Muscle layer of duodenum (tissue), 2 donors: ENCODE results near the gene NPFFR2.
"Not testable (repeated sequence)": the region's sequence is repeated elsewhere in the genome, so short reads cannot be mapped to it uniquely, and the experiment has no call there.

Experiments
- H3K27ac ChIP-seq: one replicate; pipeline ENCODE4 v1.7.0; 2013; ENCODE audit warnings: mild to moderate bottlenecking, low read length
- H3K27me3 ChIP-seq: one replicate; pipeline ENCODE4 v1.7.0; 2013; ENCODE audit warnings: low read depth, mild to moderate bottlenecking, control low read depth, low read length
- H3K36me3 ChIP-seq, 2 donors: one replicate each; pipeline ENCODE4 v1.7.0; 2013; ENCODE audit warnings: low read length in 2 of 2, control low read depth in 1 of 2, mild to moderate bottlenecking in 1 of 2; ENCODE audit not compliant: insufficient read depth in 2 of 2, control insufficient read depth in 1 of 2
- H3K4me1 ChIP-seq, 2 donors: one replicate each; pipeline ENCODE4 v1.7.0; 2013; ENCODE audit warnings: low read length in 2 of 2, mild to moderate bottlenecking in 2 of 2, control low read depth in 1 of 2, moderate library complexity in 1 of 2; ENCODE audit not compliant: insufficient read depth in 2 of 2, control insufficient read depth in 1 of 2
- H3K4me3 ChIP-seq, 2 donors: one replicate each; pipeline ENCODE4 v1.7.0; 2013; ENCODE audit warnings: low read length in 2 of 2, low read depth in 1 of 2, mild to moderate bottlenecking in 1 of 2
- H3K9me3 ChIP-seq, 2 donors: one replicate each; pipeline ENCODE4 v1.7.0; 2013; ENCODE audit warnings: low read length in 2 of 2, control low read depth in 1 of 2, mild to moderate bottlenecking in 1 of 2; ENCODE audit not compliant: control insufficient read depth in 1 of 2
- donor health status: healthy.

Gene NPFFR2

GRCh38 chr4:72112514-72113156 lies 80.8 kb downstream of the NPFFR2 start:
- Histone ChIP-seq H3K27ac (no peak overlapping the region), H3K4me3 (no peak overlapping the region), H3K27me3 (no peaks in the 10 kb centered on the region), H3K4me1 (no peaks in the 10 kb centered on the region), H3K9me3 (no peaks in the 10 kb centered on the region), H3K36me3 (no peaks in the 10 kb centered on the region)

DNA sequence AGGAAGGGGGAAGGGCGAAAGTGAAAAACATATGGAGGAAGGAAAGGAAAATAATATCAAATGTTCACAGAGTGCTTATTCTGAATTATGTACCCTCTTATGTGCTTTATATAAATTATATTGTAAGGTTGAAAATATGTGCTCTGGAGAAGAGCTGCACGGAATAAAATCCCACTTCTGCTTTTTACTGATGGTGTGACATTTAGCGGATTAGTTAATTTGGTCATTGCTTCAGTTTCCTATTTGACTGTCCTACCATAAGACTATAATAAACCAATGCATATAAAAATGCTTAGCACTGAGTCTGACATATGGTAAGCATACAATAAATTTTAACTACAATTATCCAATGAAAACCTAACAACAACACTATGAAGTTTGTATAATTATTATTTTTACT lies 86.2 kb downstream of the NPFFR2 start:
- Histone ChIP-seq H3K27me3 (no peaks in the 10 kb centered on the region), H3K36me3 (no peaks in the 10 kb centered on the region)

DNA sequence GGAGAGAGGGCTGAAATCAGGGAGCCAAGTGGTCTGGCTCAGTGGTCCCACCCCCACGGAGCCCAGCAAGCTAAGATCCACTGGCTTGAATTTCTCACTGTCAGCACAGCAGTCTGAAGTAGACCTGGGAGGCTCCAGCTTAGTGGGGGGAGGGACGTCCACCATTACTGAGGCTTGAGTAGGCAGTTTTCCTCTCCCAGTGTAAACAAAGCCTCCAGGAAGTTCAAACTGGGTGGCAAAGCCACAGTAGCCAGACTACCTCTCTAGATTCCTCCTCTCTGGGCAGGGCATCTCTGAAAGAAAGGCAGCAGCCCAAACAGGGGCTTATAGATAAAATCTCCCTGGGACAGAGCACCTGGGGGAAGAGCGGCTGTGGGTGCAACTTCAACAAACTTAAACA lies 88.1 kb downstream of the NPFFR2 start:
- Histone ChIP-seq H3K4me3 (no peak overlapping the region), H3K36me3 (no peaks in the 10 kb centered on the region)

More for the DNA sequence above, 86.2 kb downstream of the NPFFR2 start:
- no peak overlapping the region for H3K27ac ChIP-seq
- H3K4me1 ChIP-seq: no peaks in the 10 kb centered on the region
- no peaks in the 10 kb centered on the region for H3K9me3 ChIP-seq
- no peak overlapping the region for H3K4me3 ChIP-seq

GRCh38 chr4:72128741-72129140 lies 96.9 kb downstream of the NPFFR2 start:
- H3K9me3 ChIP-seq: no peaks in the 10 kb centered on the region
- no peaks in the 10 kb centered on the region for H3K27me3 ChIP-seq
- no peak overlapping the region for H3K27ac ChIP-seq
- no peak overlapping the region for H3K4me3 ChIP-seq
- H3K4me1 ChIP-seq: no peaks in the 10 kb centered on the region
- no peaks in the 10 kb centered on the region for H3K36me3 ChIP-seq

More for the DNA sequence above, 88.1 kb downstream of the NPFFR2 start:
- Histone ChIP-seq H3K27ac (no peak overlapping the region), H3K4me1 (no peaks in the 10 kb centered on the region), H3K9me3 (no peaks in the 10 kb centered on the region), H3K27me3 (no peaks in the 10 kb centered on the region)

- Histone ChIP-seq H3K9me3 (no peaks in the 10 kb centered on the region), H3K4me1 (no peaks in the 10 kb centered on the region), H3K27me3 (no peaks in the 10 kb centered on the region), H3K27ac (no peak overlapping the region), H3K36me3 (no peaks in the 10 kb centered on the region), H3K4me3 (no peak overlapping the region)
Observed at GRCh38 chr4:72136429-72136828, 104.6 kb downstream of the NPFFR2 start.

GRCh38 chr4:72139997-72140396 lies 108.2 kb downstream of the NPFFR2 start:
- not testable (repeated sequence) for H3K4me1 ChIP-seq, H3K27me3 ChIP-seq, H3K4me3 ChIP-seq

GRCh38 chr4:72144241-72144640 lies 112.4 kb downstream of the NPFFR2 start:
- no peaks in the 10 kb centered on the region for H3K4me1 ChIP-seq
- no peaks in the 10 kb centered on the region for H3K36me3 ChIP-seq
- H3K4me3 ChIP-seq: no peak overlapping the region
- no peaks in the 10 kb centered on the region for H3K9me3 ChIP-seq
- H3K27me3 ChIP-seq: no peaks in the 10 kb centered on the region
- no peak overlapping the region for H3K27ac ChIP-seq

More at GRCh38 chr4:72139997-72140396, 108.2 kb downstream of the NPFFR2 start:
- H3K27ac ChIP-seq, H3K36me3 ChIP-seq, H3K9me3 ChIP-seq: not testable (repeated sequence)

DNA sequence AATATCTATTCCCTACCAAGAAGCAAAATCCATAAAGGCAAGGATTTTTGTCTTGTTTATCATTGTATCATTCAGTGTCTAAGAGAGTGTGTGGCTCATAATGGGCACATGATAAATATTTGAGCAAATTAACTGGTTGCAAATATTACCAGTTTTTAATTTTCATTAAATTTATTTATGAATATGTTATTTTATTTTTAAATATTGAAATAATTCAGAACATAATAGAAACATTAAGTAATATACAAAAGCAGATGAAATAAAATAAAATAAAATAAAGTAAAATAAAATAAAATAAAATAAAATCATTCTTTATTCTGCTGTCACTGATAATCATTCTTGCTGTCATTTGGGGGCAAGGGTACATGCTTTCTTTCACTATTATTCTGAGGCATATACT lies 120.9 kb downstream of the NPFFR2 start:
- Histone ChIP-seq H3K27me3 (no peaks in the 10 kb centered on the region), H3K4me1 (no peaks in the 10 kb centered on the region), H3K36me3 (no peaks in the 10 kb centered on the region), H3K27ac (no peak overlapping the region), H3K9me3 (no peaks in the 10 kb centered on the region), H3K4me3 (no peak overlapping the region)

DNA sequence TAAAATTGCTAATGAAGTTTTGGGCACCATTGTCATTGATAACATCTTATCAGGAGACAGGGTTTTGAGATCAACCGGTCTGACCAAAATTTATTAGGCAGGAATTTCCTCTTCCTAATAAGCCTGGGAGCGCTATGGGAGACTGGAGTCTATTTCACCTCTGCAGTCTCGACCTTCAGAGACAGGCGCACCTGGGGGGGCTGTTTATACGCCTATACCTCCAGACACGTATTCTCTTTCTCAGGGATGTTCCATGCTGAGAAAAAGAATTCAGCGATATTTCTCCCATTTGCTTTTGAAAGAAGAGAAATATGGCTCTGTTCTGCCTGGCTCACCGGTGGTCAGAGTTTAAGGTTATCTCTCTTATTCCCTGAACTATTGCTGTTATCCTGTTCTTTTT lies 121.8 kb downstream of the NPFFR2 start:
- H3K27me3 ChIP-seq, H3K36me3 ChIP-seq, H3K4me3 ChIP-seq, H3K27ac ChIP-seq, H3K9me3 ChIP-seq, H3K4me1 ChIP-seq: not testable (repeated sequence)

DNA sequence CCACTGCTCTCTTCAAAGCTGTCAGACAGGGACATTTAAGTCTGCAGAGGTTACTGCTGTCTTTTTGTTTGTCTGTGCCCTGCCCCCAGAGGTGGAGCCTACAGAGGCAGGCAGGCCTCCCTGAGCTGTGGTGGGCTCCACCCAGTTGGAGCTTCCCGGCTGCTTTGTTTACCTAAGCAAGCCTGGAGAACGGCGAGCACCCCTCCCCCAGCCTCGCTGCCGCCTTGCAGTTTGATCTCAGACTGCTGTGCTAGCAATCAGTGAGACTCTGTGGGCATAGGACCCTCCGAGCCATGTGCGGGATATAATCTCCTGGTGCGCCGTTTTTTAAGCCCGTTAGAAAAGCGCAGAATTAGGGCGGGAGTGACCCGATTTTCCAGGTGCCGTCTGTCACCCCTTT lies 137.5 kb downstream of the NPFFR2 start:
- H3K4me3 ChIP-seq, H3K4me1 ChIP-seq, H3K27ac ChIP-seq, H3K27me3 ChIP-seq, H3K36me3 ChIP-seq, H3K9me3 ChIP-seq: not testable (repeated sequence)

- Histone ChIP-seq H3K27me3 (no peaks in the 10 kb centered on the region), H3K27ac (no peak overlapping the region), H3K9me3 (no peaks in the 10 kb centered on the region), H3K4me3 (no peak overlapping the region), H3K36me3 (no peaks in the 10 kb centered on the region), H3K4me1 (no peaks in the 10 kb centered on the region)
Observed at GRCh38 chr4:72169861-72170260, 138.1 kb downstream of the NPFFR2 start.

- no peaks in the 10 kb centered on the region for H3K36me3 ChIP-seq
- H3K27ac ChIP-seq: no peak overlapping the region
- H3K4me3 ChIP-seq: no peak overlapping the region
- H3K9me3 ChIP-seq: peaks cover 0 to 3% of the 10 kb centered on the region in 2 donors
- no peaks in the 10 kb centered on the region for H3K4me1 ChIP-seq
- H3K27me3 ChIP-seq: no peaks in the 10 kb centered on the region
Observed at GRCh38 chr4:72171761-72172160, 140.0 kb downstream of the NPFFR2 start.
